ENCODE measurements around the gene IGFBPL1.
"Not testable (repeated sequence)": the region's sequence is repeated elsewhere in the genome, so short reads cannot be mapped to it uniquely, and the experiment has no call there.

The IGFBPL1 gene

DNA sequence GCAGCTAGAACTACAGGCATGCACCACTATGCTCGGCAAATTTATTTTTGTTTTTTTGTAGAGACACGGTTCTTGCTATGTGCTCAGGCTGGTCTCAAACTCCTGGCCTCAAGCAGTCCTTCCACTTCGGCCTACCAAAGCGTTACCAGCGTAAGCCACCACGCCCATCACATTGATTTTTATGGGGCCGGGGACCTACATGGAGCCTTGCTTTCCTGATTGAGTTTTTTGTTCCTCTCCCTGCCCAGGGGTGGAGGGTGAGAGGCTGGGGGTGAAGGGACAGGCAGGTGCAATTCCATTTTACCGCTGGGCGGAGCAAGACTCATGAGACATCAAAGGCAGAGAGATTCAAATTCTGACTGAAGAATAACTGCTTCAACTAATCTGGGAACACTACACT is 29.8 kb downstream of the IGFBPL1 start:
- DNase-seq, result no peak

DNA sequence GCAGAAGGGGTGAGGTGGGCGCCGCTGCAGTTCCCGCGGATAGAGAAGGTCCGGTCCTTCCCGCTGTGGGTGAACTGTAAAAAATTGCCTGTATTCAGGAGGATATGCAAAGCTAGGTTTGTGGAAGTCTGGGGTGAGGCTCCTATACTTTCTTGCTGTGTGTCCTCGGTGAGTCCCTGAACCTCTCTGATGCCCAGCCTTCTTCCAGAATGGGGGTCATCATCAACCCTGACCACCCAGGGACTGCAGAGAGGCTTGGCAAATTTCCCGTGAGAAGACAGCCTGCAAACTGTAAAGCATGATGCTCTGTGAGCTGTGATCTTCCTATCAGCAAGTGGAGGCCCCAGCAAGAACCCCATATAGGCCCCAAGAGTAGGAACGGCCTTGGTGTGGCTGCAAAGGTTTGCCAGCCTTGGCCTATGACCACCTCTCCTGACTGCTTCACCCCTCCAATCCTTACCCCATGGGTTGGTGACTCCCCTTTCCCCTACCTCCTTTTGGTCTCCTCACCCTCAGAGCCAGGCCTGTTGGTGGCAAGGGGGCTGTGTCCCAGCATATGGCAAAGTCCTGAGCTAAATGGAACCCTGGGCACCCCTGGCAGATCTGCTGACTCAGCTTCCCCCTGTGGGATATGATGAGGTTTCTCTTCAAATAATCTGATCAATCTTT is 31.0 kb downstream of the IGFBPL1 start:
- DNase-seq, result no peak

DNA sequence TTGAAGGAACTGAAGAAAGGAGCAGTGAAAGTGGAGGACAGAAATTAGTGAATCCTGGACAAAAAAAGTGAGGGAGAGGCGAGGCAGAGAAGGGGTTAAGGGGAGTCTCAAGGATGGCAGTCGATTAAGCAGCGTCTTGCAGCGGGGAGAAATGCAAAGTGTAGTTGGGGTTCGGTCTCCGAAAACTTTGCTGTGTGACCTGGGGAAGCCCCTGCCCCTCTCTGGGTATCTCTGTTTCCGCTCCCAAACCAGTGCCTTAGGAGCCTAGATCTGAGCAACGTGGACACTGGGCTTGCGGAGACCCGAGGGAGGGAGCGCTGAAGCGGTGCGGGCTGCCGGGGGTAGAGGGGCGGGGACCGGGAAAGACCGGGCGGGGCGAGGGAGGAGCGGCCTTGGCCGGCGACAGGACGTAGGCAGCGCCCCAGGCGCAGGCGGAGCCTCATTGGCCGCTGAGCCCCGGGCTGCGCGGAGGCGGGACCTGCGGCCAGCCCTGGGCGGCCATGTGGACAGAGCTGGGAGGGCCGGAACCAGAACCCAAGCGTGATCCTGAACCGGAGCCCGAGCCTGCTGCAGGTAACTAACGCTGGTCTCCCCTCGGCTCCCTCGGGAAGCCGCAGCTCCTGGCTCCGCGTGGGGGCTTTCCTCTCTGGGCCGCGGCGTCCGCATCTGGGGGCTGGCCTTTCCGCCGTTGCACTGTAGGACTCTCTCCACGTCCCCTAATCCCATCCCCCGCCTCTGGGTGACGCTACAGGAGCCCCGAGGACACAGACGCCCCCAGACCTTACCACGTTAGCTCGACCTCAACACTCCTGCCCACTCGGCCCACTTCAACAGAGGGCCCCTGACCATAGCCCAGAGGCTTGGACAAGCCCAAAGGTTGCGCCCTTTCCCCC is 31.8 kb downstream of the IGFBPL1 start, which contains the start of gene ALDH1B1:
ALDH1B1 (plus strand) TSS at position 468 of the 893 bp plus-strand sequence. CDS start 3,047 bp downstream, outside the sequence.
- DNase-seq, result peak; percentile 57

DNA sequence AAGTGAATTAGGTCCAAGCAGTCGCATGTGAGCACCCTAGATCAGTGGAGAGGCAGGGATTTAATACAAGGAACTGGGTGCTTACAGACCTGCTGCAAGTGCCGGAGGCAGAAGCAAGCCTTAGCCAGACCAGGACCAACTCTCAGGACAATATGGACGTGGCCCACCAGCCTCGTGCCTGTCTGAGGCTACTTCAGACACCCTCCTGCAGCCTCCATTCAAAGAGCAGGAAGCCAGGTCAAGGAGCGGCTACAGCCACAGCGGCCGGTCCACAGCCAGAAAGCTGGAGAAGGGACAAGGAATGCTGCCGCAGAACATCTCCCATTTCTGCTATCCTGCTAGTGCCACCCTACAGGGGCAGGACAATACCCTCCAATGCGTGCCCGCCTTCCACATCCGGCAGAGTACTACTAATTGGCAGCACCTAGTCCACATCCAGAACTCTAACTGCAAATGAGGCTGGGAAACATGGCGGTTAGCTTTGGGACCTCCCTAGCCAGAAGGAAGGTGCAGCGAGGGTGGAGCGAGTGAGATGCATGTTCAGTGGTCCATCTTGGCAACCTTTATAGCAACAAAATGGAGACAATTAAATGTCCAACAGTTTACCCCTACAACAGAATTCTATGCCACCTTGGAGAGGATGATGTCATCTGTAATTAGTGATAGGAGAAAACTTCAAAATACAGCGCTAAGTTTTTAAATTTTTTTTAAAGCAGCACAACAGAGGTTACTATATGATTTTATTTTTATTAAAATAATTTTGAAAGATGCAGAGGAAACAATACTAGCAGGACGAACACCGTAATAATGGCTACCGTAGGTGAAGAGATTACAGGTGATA is 32.8 kb downstream of the IGFBPL1 start:
- DNase-seq, result no peak

DNA sequence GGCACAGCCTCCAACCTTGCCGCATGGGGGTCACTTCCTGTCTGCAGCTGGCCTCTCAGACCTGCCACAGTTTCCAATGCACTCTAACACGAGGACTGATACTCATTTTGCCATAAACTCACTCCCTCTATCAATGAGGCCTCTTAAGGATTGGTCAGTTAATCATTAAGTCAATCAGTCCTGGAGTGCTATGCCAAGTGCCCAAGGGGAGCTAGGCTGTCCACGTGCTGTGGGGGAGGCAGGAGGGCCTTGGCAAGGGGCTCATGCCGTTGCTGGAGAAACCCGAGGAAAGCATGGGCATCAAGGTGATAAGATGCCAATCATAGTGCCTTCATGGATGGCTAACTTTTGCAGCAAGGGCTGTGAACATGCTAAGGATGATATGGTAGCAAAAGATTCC is 33.4 kb downstream of the IGFBPL1 start:
- DNase-seq, result no peak

DNA sequence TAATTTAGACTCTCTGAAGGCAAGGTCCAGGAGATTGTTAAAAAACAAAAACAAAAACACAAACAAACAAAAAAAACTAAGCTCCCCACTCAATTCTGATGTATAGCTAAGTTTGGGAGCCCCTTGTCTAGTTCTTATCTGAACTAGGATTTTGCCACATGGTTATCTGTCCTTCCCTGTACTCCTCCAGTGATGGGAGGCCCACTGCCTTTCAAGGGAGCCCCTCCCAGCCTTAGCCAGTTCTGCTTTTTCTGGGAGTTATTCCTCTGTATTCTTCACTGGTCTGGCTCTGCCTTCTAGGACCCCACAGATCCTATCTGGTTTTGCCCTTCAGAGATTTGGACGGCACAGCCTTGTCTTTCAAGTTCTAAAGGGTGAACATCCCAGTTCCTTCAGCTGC is 33.8 kb downstream of the IGFBPL1 start:
- no peak for DNase-seq

DNA sequence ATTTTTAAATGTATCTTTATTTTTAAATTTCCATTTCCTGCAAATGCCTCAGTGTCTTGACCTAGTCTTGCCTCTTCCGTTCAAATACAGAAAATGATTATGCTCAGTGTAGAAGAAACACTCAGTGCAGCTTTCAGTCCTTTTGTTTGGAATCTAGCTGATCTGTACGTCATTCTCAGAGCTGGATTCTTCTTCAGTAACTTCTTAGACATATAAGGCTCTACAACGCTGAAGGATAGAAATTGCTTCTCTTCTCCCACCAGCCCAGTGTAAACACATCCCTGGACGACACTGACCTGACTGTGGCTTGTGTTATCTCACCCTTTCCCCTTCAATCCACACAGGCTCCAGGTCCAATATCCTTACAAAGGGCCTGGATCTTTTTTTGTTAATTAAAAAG is 34.9 kb downstream of the IGFBPL1 start:
- no peak for DNase-seq

DNA sequence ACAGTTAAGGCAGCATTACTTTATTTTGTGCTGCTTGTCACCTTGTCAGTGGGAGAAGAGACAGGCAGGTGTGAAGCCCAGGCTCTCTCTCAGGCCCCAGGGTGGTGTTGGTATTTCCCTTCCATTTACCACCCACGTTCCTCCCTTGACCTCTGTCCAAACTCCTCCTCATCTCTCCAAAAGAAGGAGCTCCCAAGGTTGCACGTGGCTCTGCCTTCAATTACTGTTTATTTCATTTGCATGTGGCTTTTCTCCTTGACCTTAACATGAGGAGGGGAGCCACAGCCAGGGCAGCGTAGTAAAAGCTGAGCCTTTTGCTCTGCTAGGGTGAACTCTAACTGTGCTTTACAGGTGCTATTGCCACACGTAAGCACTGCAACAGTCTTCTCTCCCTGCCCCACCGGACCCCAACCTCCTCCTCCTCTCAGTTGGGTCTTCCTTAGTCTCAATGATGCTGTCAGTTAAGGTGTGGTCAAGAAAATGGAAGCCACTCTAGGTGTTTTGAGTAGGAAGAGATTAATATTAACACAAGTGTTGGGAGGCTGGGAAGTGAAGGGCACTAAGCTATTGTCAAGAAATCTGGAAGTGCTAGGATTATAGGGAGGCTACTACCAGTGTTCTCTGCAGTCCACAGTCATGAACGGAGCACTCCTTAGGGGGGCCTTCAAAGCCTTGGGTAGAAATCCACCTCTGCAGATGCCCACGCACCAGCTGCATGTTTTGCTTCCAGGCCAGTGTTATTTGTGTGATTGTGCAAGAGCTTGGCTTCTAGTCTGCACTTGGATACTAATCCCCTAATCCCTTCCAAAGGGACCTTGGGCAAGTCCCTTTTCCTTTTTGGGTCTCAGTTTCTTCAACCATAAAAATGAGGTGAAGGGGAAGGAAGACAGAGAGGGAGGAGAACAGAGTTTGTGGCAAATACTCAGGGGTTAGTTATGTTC is 35.7 kb downstream of the IGFBPL1 start:
- no peak for DNase-seq

DNA sequence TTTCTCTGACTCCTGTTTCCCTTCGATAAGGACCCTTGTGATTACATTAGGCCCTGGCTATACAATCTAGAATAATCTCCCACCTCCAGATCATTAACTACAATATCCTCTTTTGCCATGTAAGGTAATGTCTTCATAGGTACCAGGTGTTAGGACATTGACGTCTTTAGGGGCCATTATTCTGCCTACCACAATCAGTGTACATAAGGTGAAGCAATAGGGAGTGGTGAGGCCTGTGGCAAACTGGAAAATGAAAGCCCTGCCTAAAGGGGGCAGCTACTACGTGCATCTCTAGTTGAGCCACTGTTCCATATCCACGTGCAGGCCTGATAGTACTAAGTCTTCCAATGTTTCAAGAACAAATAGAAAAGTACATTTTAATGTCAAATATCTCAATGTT is 36.5 kb downstream of the IGFBPL1 start:
- no peak for DNase-seq

DNA sequence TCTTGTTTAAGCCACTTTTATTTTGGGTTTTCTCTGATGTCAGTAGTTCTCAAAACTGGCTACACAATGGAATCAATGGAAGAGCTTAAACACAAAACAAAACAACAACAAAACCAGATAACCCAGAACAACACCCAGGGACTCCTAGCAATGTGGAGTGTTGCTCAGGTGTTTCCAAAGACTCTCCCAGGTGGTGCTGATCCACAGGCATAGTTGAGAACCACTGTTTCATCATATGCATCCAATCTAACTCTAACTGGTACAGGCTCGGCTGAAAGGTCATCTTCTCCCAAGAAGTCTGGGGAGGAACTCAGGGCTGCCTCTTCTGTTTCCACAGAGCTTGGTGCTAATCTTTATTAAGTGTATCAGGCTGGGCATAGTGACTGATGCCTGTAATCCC is 37.2 kb downstream of the IGFBPL1 start:
- DNase-seq, result no peak

DNA sequence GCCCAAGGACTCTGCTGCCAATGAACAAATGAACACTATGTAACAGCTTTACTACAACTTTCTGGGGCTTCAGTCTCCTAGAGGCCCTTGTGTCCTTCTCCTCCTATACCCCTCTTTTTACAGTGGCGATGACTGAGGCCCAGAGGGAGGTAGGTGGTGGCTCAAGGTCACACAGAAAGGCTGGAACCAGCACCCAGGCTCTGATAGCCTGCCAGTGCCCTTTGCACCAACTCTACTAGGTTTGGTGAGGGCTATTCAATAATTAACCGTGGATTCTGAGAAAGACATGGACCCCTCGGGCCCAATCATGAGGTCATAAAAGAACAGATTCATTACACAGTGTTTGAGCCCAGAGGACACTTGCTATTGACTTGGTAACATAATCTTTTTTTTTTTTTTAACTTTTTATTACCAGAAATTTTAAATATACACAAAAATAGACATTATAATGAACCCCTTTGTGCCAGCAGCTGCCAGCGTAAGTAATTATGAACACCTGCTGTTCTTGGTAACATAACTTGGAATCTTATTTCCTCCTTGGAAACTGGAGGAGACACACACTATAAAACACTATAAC is 37.8 kb downstream of the IGFBPL1 start:
- DNase-seq, result no peak

DNA sequence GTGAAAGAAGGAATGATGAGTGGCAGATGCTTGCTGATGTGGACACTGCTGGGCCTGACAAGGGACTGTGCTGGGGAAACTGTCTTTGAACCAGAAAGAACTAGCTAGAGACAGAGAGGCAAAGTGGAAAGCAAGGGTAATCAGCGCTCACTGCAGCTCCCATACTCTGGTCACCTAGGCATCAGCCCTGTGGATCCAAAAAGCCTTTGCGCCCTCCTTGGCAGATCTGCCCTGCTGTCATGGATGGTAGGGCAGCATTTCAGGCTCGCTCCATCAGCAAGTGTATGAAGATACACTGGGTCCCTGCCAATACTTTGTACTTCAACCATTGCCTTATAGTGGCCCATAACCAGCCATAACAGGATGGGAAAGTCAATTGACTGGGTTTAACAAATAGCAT is 38.4 kb downstream of the IGFBPL1 start:
- no peak for DNase-seq

DNA sequence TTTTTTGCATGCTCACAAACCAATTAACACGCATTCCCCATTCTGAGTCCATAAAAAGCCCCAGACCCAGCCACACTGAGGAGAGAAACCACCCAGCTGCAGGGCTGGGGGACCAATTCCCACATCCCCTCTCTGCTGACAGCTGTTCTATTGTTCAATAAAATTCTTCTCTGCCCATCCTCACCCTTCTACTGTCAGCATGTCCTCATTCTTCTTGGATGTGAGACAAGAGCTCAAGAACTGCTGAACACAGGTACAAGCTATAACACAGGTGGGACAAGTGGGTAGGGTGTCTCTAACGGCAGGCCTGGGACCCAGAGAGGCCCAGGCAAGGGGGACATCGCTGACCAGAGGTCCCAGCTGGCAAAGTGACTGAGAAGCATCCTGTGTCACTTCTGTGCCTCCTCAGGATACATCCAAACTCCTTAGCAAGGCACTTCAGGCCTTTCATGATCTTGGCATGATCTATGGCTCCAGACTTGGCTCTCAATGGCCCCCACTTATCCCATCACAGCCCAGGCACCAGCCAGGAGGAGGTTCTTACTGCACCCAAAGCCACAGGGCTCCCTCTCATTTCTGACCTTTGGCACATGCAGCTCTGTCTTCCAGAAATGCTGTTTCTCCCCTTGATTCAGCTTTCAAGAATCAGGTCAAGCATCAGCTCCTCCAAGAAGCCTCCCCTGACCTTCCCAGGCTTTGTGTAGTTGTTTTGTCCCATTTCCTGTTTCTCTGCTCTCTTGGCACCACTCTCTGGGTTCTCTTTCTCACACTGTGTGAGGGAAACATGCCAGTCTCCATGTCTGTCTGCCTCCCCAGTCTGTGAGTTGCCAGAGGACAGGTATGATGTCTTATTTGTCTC is 39.0 kb downstream of the IGFBPL1 start:
- DNase-seq, result no peak

DNA sequence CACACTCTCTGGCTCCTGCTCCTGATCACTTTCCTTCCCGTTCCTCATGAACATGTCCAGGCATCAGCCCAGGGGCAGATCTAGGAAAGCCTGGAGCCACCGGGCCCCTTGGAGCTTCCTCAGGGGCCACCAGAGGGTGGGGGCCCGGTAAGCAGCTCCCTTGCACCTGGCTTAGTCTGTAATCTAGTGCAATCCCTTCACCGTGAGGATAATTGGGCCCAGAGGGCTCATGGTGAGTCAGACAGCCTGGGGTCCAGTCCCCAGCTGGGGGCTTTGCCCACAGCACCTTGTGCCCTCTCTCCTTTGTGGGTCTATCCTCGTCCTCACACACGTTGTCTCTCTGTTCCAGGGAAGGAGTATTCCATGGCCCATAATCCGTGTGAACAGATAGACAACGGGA is 42.1 kb downstream of the IGFBPL1 start:
- DNase-seq, result no peak

DNA sequence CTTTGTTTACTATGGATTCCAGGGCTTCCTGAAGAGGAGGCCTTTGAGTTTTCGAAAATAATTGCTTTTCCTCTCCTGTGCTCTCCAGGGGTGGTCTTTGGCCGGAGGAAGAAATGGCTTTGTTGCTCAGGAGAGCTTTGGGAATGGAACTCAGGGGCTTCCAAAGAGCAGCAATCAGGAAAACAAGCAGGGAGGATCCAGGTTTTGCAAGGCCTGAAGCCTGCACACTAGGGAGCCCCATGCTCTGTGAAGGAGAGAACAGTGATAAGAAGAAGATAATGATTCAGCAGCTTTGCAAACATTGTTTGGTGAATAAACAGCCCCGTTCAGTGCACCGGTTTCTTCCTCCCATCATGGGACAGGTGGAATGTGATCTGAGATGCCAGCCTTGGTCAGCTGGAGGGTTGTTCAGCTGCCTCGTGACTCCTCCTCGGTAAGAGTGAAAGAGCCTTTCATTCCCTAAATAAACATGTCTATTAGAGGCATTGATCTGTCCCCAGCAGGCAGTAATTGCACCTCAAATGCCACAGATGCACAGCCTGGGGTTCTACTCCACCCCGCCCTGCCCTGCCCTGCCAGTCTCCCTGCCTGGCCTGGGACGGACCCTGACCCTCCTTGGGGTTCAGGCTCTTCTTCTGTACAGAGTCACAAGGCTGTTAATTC is 43.3 kb downstream of the IGFBPL1 start:
- DNase-seq, result no peak

DNA sequence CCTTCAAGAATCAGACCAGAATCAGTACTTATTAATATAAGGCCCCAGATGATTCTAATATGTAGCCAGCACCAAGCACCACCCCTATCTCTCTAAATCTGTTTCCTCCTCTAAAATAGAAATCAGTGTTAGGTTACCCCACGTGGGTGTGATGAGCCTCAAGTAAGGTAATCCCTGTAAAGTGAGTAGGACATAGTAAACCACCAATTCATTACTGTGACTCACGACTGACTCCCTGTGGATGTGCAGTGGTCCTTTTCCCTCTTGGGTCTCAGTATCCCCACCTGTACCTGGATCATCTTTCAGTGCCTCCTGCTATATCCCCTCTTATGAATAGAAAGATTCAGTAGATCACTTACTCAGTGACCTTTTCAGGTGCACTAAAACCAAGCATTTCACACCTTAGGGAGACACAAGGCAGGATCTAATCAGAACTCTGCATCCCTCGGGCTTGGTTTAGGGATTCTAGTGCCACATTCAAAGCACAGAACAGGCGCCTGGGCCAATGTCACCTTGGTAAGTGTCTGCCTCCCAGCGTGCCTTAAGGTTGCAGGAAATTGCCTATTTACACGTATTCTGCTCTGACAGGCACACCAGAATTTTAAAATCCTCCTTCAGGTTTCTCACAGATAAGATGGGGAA is 43.9 kb downstream of the IGFBPL1 start:
- no peak for DNase-seq

DNA sequence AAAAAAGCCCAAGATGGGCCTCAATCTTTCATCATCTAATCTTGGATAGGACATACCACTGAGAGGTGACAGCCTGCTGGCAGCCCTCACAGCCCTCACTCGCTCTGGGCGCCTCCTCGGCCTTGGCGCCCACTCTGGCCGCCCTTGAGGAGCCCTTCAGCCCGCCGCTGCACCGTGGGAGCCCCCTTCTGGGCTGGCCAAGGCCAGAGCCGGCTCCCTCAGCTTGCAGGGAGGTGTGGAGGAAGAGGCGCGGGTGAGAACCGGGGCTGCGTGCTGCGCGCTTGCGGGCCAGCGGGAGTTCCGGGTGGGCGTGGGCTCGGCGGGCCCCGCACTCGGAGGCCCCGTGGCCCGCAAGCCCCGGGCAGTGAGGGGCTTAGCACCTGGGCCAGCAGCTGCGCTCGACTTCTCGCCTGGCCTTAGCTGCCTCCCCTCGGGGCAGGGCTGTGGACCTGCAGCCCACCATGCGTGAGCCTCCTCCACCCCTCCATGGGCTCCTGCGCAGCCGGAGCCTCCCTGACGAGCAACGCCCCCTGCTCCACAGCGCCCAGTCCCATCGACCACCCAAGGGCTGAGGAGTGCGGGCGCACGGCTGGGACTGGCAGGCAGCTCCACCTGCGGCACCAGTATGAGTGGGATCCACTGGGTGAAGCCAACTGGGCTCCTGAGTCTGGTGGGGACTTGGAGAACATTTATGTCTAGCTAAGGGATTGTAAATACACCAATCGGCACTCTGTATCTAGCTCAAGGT is 46.7 kb downstream of the IGFBPL1 start:
- not testable (repeated sequence) for DNase-seq

DNA sequence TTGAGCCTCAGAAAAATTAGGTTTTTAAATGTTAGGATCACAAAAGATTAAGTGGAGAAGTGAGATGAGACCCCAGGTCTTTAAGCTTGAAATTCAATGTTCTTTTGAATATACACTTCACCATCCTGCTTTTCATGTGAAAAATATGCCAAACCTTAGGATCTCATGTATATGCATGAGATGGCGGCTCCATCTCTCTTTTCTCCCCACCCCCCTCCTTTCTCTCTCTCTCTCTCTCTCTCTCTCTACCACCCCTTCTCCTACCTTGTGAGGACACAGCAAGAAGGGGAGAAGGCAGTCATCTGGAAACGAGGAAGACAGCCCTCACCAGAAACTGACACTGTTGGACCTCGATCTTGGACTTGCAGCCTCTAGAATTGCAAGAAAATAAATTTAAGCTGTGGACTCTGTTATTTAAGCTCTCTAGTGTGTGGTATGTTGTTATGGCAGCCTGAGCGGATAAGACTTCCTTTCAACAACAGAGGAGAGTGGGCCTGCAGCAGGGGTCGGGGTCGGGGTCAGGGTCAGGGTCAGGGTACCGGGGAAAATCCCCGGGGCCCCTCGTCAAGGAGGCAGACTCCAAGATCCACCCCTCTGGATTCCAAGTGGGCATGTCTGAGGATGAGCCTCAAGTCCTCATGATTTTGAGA is 48.1 kb downstream of the IGFBPL1 start:
- no peak for DNase-seq

All from CD4-positive, alpha-beta T cell treated with Interleukin-17A for 1 hour (primary cell).